Kidney tubule cell (primary cell): ENCODE results near the gene TMSB4X.
"Not testable (repeated sequence)": the region's sequence is repeated elsewhere in the genome, so short reads cannot be mapped to it uniquely, and the experiment has no call there.

Experiments used
- DNase-seq: peaks from one replicate; pipeline ENCODE4 v3.0.0-alpha.2; 2018; ENCODE audit warnings: low spot score

Gene TMSB4X

DNA sequence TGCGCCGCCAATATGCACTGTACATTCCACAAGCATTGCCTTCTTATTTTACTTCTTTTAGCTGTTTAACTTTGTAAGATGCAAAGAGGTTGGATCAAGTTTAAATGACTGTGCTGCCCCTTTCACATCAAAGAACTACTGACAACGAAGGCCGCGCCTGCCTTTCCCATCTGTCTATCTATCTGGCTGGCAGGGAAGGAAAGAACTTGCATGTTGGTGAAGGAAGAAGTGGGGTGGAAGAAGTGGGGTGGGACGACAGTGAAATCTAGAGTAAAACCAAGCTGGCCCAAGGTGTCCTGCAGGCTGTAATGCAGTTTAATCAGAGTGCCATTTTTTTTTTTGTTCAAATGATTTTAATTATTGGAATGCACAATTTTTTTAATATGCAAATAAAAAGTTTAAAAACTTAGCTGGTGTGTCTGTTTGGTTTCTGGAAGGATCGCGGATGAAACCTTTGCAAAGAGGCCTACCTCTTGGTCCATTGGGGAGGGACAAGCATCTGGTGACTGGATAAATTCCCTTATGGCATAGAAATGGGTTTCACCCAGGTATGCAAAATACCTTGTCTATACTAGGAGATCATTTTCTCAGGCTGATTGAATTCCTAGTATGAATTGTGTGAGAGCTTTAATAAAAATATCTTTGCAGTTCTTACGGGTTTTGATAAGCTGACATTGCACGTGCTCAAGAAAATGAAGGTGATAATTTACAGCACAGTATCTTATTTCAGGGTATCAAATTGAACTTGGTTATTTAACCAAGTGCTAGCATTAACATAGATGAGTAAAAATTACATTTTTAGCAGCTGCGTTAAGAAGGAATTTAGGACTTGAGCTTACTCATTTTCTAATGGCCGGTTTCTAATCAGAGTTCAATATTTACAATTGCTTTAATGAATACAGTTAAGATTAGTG, 2.2 kb downstream of the TMSB4X start:
- DNase-seq: not testable (repeated sequence)

DNA sequence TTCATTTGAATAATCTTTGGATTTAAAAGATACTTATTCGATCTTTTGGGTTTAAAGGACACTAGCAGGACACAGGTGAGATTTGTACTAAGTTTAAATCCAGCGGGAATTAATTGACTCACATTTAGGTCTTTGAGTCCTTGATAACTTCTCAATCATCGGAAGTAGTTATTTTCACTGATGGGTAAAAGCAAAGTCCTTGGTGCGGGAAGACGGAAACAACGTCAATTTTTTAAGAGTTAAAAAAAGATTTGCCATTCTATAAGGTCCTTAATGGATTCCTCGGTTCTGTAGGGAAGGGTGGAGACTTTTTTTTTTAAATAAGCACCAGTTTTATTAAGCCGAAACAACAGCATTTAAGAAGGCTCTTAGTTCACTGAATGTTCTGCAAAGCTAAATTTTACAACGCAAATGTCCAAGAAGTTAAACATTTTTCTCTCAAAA, 2.9 kb downstream of the TMSB4X start:
- DNase-seq: no peak

DNA sequence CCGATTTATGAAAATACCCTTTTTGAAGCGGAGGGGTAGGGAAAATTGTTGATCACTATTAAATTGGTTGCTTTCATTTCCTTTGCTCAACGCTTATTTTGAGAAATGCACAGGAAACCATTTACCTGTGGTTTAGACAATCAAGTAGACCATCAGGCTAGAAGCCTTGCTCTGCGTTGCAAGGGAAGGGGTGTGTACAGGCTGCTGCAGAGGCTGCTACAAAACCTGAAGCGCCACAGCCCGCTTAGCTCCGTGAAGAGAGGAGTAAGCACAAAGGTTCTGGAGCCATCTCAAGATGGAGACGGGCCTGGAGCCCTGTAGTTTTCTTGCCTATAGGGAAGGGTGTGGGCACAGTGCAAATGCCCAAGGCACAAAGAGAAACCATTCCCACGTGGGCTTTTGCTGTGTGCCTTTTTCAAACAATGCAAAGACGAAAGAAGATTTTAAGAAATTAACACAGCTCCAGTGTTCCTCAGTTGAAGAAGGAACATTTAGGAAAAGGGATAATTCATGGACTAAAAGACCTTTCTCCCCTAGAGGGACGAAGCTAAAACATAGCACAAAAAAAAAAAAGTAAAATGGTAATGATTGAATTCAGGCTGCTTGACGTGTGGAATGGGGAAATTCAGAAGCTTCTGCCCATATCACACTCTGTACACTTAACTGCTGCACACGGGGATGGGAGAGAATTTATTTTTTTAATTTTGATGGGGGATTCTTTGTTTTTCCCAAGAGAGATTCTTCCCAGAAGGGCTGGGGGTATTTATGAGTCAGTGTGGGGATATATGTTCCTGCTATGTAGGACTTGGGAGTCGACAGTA, 3.5 kb downstream of the TMSB4X start:
- peak; percentile 75 for DNase-seq

DNA sequence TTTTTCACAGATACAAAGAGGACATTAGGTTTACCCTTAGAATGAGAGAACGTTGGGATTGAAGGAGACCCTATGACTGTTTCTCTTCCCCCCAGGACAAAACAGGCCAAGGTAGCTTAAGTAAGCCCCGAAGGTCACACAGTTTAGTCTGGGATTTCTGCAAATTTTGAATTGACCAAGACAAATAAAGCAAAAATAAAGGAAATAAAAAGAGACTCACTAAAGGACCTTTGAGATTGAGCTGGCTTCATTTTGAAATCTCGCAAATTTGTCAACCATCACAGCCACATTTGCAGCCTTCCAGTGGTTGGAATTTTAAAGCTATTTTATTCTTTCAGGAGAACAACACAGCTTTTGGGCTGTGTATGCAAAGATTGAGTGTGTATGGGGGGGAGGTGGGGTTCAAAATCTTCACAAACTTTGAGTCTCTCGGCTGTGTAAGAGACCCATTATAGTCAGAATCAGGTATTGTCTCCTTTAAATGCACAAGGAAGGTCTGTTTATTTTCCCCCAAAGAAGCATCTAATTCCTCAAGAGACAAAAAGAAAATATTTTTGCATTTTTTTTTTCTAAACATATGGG, 4.2 kb downstream of the TMSB4X start:
- no peak for DNase-seq

DNA sequence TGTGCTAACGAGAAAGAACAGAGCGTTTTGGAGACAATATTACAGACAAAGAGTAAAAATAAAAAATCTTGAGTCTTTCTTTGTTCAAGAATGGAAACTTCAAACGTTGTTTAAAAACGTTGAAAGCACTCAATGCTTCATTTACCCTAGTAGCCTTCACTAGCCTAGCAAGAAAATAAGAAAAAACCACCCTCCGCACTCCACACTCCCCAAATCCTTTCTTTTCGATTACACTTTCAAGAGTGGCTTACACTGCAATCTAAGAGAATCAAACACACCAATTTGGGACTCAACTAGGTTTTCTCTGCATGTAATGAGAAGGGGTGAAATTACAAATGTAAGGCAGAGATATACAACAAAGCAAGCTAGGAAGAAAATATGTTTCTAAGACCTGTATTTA, 4.7 kb downstream of the TMSB4X start:
- DNase-seq: no peak

DNA sequence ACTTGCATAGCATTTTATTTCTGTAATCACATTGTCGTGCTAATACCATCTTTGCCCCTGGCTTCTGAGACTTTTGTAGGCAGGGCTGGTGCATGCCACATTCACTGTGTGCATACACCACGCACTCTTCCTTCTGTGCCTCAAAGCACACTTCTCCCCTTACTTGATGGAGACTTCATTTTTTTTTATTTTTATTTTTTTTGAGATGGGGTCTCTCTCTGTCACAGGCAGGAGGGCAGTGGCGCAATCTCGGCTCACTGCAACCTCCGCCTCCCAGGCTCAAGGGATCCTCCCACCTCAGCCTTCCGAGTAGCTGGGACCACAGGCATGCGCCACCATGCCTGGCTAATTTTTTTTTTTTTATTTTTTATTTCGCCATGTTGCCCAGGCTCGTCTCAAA, 5.1 kb downstream of the TMSB4X start:
- DNase-seq: not testable (repeated sequence)

DNA sequence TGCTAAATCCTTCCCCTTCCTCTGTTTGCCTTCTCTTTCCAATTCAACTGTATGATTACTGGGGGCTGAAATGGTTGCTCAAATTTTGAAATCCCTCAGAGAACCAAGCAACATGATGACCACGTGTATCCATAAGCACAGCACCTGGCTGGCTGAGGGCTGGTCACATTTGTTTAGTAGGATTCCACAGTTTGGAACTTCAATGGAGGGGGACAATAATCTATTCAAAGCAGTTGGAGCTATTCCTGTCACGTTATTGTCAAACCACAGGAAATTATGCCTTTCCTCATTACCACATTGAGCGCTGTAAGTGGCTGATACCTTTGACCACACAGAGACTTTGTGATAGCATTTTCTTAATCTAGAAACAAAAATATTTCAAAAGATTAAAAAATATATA, 7.0 kb downstream of the TMSB4X start:
- DNase-seq: no peak

DNA sequence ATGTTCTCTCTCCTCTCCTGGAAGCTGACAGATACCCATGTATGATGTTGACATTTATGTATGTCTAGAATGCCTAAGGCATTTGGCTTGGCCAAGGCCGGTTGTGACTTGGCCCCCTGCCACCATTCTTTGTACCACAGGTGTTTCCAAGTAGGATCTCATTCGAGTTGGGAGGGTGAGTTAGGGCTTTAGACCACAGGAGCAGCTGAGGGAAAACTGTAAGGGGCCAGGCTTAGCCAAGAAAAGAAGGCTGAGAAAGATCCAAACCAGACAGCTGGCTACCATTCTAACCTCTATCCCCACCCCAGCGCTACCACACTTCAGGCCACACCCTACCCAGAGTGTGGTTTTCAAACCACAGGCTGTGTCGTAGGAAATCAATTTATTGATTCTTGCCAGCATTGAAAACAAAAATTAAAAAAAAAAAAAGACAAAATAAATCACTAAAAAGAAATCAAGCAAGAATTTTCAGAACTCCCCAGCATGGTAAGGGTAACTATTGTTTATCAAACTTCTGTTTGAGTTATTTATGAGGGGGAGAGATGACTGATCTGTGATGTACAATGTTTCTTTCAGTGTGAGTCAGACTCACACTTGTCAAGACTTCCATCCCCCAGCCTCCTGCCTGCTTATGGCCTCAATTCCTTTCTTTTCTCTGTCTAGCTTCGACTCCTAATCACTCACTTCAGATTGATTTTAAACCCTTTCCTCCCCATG, 9.9 kb downstream of the TMSB4X start:
- peak; percentile 78 for DNase-seq

DNA sequence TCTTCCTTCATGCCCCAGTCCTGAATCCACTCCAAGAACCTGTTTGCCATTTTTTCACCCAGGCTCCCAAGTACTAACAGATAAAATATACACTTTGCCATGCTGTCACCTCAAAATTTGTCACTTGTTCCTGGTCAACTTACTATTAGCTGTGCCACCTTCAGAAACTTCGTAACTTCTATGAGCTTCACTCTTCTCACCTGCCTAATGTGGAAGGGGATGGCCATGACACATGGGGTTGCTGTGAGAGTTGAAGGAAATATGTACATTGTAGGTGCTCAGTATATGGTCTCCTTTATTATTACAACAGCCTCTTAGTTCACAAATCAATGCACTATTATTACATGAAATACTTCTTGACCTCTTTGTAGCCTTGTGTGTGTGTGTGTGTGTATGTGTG, 10.4 kb downstream of the TMSB4X start:
- no peak for DNase-seq

DNA sequence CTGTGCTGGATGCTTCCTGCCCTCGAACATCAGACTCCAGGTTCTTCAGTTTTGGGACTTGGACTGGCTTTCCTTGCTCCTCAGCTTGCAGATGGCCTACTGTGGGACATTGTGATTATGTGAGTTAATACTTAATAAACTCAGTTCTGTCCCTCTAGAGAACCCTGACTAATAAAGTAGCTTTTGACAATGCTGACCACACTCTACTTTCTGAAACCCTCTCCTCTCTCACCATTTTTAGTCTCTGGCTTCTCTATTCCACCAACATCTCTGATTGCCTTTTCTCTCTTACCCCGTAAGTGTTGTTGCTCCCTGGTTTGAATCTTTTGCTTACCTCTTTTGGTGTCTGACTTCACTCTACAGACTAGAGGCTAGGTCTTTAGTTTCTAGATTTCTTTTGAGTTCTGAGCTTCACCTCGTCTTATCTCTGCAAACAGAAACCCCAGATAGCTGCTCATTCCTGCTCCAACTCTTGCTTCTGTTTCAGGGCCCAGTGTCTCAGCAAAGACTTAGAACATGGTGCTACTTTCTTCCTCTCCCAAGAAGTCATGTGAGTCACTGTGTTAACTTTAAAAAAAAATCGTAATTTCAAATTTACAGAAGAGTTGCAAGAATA, 11.4 kb downstream of the TMSB4X start:
- no peak for DNase-seq

DNA sequence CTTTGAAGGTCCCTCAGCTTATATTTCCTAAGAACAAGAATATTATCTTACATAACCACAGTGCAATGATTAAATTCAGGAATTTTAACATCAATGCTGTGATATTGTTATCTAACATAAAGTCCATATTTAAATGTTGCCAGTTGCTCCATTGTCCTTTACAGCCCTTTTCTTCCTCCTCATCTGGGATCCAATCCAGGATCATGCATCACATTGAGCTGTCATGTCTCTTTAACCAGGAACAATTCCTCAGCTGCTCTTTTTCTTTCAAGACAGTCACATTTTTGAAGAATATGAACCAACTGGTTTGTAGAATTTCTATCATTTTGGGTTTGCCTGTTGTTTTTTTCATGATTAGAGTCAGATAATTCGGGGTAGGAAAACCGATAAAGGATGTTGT, 12.0 kb downstream of the TMSB4X start:
- no peak for DNase-seq

DNA sequence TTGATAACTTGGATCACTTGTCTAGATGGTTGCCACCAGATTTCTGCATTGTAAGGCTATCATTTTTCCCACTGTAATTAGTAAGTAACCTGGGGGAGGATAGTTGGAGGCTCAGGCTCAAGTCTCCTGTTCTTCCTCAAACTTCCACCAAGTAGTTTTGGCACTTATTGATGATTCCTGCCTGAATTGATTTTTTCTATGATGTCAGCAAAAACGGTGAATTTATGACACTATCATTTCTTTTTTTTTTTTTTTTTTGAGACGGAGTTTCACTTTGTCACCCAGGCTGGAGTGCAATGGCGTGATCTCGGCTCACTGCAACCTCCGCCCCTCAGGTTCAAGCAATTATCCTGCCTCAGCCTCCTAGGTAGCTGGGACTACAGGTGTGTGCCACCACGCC, 12.4 kb downstream of the TMSB4X start:
- DNase-seq: no peak

DNA sequence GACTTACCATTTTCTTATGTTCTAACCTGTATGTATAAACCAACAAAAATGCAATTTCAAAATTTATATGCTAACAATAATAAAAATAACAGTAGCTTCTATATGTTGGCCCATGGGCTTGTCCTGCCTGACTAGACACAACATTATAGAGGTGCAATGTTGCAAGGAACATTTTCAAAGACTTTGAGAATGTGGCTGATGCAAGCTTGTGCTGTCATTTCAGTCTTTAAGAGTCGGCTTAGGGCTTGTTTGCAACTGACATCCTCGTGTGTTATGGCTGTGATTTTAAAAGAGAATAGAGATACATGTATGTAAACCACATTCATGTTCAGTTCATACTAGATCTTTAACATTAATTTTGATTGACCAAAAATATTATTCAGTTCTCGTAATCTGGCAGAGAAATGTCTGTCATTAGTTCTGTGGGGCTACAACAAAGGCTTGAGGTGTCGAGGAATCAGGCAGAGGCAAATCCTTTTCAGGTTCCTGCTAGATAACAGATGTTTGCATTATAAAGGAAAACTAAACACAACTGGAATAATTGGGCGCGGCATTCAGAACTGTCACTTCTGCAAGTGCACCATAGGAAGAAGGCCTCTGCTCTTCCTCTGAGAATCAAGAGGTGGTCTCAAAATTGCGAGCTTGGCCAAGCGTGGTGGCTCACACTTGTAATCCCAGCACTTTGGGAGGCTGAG, 13.1 kb downstream of the TMSB4X start:
- no peak for DNase-seq

DNA sequence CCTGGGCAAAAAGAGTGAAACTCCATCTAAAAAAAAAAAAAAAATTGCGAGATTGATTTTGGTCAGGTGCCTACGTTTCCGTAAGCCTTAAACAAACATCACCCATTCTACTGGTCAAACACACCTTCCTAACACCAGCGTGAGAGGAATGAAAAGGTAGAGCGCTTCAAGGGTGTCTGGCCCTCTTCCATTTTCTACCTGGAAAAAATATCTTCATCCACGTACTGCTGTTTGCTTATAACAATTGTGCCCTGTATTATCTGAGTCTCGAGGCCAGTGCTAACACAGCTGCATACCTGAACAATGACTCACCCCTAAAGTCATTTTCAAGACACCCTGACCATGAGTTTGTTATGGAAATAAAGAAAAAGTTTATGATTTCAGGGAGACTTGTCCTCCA, 13.9 kb downstream of the TMSB4X start:
- DNase-seq: peak; percentile 81

DNA sequence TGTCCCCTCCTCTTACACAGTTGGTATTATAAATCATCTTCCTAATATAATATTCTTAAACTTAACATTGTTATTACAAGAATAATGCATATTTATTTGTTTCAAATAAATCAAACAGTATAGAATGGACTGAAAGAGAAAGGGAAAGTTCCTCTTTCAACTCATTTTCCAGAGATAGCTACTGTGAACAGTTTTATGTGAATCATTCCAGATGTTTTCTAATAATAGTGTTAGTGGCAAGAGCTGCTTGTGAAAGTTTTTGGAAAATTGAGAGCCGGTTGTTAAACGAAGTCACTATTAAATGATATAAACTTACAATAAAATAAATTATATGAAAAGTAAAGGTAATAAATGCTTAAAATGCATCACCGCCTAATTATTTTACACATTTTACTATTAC, 14.6 kb downstream of the TMSB4X start:
- no peak for DNase-seq

DNA sequence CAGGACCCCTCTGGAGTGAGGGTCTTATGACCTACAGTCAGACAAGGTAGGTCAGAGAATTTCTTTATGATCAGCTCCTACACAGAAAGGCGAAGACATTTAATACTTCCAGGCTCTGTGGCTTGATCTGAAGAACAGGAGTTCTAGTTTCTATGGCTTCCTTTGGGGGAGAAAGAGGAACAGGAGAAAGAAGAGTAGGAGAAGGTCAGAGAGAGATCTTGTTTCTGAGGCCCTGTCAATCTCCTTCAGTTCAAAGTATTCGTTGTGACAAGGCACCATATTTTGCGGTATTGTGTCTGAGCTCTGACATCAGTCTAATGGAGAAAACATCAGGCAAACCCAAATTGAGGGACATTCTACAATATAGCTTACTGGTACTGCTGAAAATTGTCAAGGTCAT, 16.7 kb downstream of the TMSB4X start:
- DNase-seq: no peak

DNA sequence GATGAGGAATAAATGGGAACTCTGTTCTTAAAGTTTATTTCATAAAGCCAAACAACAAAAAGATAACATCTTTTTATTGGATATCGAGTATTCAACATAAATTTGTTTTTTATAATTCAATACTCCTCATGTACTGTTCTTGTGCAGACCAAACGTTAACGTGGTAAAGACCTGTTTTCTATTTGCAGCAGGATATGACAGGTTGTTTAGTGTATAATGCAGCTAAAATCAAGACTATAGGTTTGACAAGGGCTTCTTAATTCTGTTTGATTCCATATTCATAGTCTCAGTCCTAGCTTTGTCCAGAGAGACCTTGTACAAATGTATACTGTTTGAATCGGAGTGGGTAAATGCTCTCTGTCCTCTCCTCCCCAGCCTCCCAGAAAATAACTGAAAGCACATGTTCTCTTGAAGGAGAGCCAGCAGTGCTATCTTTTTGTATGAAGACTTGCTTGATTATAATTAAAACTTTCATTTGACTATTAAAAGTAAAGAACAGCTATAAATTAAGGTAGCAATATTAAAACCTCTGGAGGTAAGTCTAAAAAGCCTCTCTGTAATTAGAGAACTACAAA, 17.7 kb downstream of the TMSB4X start:
- DNase-seq: no peak

DNA sequence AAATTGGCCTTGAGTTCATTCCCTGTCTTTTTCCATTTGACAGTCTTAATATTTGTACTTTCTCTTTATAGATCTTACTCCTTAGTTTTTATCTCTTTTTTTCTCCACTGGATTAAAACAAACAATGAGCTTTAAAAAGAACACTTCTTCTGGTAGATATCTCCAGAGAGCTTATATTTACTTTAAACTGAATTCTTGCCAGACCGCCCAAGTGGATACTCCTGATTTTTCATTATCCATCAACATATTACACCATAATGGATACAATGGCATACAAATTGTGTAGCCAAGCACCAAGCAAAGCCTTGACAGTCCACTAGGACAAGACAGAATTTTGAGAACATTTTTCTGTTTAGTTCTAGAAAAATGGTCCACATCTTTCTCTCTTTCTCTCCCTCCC, 18.9 kb downstream of the TMSB4X start:
- no peak for DNase-seq

DNA sequence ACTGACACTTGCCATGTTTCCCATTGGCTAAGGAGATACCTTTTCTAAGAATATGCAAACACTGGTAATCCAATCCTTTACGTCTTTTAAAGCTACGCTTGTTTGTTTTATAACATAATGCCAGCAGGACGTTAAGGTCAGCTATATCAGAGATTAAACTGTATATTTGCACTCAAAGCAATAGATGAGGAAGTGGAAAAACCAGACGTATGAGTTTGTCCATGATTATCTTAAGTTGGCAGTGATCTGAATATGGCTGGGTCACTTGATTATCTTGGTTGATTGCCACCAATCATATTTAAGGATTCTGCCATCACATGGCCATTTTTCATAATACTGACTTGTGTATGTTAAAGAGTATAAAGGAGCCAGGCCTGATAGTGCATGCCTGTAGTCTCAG, 19.4 kb downstream of the TMSB4X start:
- no peak for DNase-seq

DNA sequence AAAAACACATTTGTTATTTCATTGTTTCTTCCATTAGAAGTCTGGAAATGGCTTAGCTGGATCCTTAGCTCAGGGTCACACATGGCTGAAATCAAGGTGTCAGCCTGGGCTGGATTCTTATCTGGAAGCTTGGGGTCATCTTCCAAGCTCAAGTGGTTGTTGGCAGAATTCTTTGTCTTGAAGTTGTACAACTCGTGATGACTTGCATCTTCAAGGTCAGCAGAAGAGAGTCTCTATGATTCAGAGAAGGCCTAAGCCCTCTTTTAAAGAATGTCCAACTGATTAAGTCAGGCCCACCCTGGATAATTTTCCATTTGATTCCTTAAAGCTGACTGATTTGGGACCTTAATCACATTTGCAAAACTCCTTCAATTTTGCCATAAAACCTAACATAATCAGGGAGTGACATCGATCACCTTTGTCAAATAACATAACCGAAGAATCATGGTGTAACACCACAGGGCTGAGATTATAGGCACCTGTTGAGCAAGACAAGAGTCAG, 22.1 kb downstream of the TMSB4X start:
- no peak for DNase-seq
